Measurements from ENCODE around the gene SHISA5. TPM values are rescaled to one million over a fixed set of nuclear protein-coding genes. Genes with fewer than 3 reads are reported as not detected.
"Not testable (repeated sequence)": the region's sequence is repeated elsewhere in the genome, so short reads cannot be mapped to it uniquely, and the experiment has no call there.

SHISA5 gene
- total RNA-seq, 1 experiment from 2014 or later: 159 TPM

DNA sequence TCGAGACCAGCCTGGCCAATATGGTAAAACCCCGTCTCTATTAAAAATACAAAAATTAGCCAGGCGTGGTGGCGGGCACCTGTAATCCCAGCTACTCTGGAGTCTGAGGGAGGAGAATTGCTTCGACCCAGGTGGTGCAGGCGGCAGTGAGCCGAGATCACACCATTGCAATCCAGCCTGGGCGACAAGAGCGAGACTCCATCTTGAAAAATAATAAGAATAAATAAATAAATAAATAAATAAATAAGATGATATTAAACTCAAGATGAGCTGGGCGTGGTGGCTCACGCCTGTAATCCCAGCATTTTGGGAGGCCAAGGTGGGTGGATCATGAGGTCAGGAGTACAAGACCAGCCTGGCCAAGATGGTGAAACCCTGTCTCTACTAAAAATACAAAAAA lies 23.1 kb downstream of the SHISA5 start:
- DNase-seq; H3K9ac ChIP-seq (ENCODE audit: low read length); H3K9me3 ChIP-seq (ENCODE audit: low read length); ATAC-seq; intact Hi-C loops (cut with micrococcal nuclease); H3K27me3 ChIP-seq (ENCODE audit: low read length); H3K79me2 ChIP-seq (ENCODE audit: low read length); H3F3A ChIP-seq (ENCODE audit: low read length, unreplicated experiment); CTCF ChIA-PET; H3K9me2 ChIP-seq (replicated peaks; ENCODE audit: low read length); H3K4me3 ChIP-seq (ENCODE audit: low read length); H3K4me1 ChIP-seq (ENCODE audit: insufficient read depth, low read length); H3K27ac ChIP-seq (ENCODE audit: low read length); H3K4me2 ChIP-seq (ENCODE audit: low read length); H2AFZ ChIP-seq (ENCODE audit: low read length); H4K20me1 ChIP-seq (ENCODE audit: low read length); H3K36me3 ChIP-seq (ENCODE audit: low read depth, low read length); BruUV-seq (replicated peaks): not testable (repeated sequence)
- POLR2A ChIA-PET (ENCODE audit: unreplicated experiment): interaction anchor here (0.6 kb wide), 1 partner anchor 26 kb away, joined by 3 read pairs; no protein-coding TSS in a partner anchor

DNA sequence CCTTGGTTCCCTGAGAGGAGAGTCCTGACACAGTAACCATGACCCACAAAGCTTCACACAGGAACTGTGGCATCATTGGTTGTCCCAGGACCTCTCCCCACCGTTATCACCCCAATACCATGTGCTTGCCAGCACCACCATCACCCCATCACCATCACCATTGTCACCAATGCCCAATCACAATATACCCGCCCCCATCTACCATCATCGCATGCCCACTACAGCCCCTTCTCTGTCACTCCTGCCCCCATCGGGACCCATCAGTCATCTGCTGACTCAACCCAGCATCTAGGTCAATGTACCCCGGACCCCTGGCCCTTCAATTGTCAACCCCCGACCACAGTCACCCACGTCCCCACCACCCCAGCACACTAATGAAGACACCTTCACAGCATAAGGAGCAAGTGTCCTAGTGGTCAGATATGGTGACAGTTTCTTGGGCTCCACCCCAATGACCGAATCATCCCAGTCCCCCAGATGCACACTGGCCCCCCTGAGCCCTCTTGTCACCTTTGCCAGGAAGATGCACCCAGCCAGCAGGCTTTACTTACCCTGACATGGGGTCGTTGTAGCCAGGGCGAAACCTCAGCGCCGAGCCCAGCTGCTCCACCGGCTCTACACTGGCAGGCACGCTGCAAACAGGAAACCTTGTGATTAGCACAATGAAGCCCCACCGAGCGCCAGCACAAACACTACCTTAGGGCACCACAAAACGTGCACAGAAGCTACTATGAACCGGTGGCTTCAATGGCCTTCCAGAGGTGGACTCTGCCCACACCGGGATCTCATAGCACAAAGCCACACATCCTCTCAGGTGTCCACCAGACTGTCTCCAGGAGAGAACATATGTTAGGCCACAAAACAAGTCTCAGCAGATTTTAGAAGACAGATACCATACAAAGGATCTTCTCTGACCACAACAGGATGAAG lies 25.1 kb downstream of the SHISA5 start:
- H3K4me1 ChIP-seq (ENCODE audit: insufficient read depth, low read length): no peaks in the 10 kb centered on the region
- H3K27ac ChIP-seq (ENCODE audit: low read length): no peak overlapping the region
- DNase-seq (no peak), ATAC-seq (no peak)
- H3K9me2 ChIP-seq (replicated peaks; ENCODE audit: low read length): no peaks in the 10 kb centered on the region
- no peaks in the 10 kb centered on the region for H4K20me1 ChIP-seq (ENCODE audit: low read length)
- intact Hi-C loops (cut with micrococcal nuclease): no loop called here
- TF ChIP-seq, protein P1, sequence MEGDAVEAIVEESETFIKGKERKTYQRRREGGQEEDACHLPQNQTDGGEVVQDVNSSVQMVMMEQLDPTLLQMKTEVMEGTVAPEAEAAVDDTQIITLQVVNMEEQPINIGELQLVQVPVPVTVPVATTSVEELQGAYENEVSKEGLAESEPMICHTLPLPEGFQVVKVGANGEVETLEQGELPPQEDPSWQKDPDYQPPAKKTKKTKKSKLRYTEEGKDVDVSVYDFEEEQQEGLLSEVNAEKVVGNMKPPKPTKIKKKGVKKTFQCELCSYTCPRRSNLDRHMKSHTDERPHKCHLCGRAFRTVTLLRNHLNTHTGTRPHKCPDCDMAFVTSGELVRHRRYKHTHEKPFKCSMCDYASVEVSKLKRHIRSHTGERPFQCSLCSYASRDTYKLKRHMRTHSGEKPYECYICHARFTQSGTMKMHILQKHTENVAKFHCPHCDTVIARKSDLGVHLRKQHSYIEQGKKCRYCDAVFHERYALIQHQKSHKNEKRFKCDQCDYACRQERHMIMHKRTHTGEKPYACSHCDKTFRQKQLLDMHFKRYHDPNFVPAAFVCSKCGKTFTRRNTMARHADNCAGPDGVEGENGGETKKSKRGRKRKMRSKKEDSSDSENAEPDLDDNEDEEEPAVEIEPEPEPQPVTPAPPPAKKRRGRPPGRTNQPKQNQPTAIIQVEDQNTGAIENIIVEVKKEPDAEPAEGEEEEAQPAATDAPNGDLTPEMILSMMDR (conservative IDR thresholded peaks at IDR 0.05; ENCODE audit: low read depth, low read length): no peak
- TF ChIP-seq EZH2phosphoT487 (IDR thresholded peaks at IDR 0.05; ENCODE audit: borderline replicate concordance, low read length) (no peak), EZH2 (IDR thresholded peaks at IDR 0.05; ENCODE audit: low read length, unreplicated experiment) (no peak)
- H3K9ac ChIP-seq (ENCODE audit: low read length): no peak overlapping the region
- BruUV-seq (replicated peaks): no TSS peak
- no peaks in the 10 kb centered on the region for H3K27me3 ChIP-seq (ENCODE audit: low read length)
- no peak overlapping the region for H3K4me2 ChIP-seq (ENCODE audit: low read length)
- H3K36me3 ChIP-seq (ENCODE audit: low read depth, low read length): no peaks in the 10 kb centered on the region
- ChIA-PET POLR2A (ENCODE audit: unreplicated experiment) (no interaction called here), CTCF (no interaction called here)
- H3K4me3 ChIP-seq (ENCODE audit: low read length): no peak overlapping the region
- no peaks in the 10 kb centered on the region for H3K79me2 ChIP-seq (ENCODE audit: low read length)
- no peaks in the 10 kb centered on the region for H3F3A ChIP-seq (ENCODE audit: low read length, unreplicated experiment)
- no peaks in the 10 kb centered on the region for H3K9me3 ChIP-seq (ENCODE audit: low read length)
- no peak overlapping the region for H2AFZ ChIP-seq (ENCODE audit: low read length)

DNA sequence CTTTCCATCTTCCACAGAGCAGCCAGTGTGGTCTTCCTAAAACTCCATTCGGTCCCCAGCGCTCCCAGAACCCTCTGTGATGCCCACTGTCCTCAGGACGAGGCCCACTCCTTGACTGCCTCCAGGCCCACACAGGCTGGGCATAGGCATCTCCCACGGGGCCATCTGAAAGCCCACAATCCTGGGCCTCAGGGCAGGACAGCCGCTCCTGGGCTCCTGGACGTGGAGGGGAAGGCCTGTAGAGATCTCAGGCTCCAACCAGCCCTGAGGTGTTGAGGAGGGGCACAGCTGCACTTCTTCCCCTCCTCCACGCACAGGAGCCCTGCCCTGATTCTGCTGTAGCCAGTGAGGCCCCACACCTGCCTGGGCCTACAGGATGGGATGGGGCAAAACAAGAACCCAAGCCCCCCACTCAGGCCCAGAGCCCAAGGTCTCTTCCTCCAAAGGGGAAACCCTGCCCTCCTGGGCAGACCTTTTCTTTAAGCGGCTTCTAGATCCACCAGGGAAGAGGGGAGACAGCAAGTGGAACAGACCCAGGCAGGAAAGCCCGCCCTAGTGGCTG lies 25.9 kb downstream of the SHISA5 start:
- no peaks in the 10 kb centered on the region for H3K9me3 ChIP-seq (ENCODE audit: low read length)
- intact Hi-C loops (cut with micrococcal nuclease): no loop called here
- POLR2A ChIA-PET (ENCODE audit: unreplicated experiment): no interaction called here
- no peak overlapping the region for H3K27ac ChIP-seq (ENCODE audit: low read length)
- CTCF ChIA-PET: no interaction called here
- no peaks in the 10 kb centered on the region for H3K36me3 ChIP-seq (ENCODE audit: low read depth, low read length)
- DNase-seq (no peak), ATAC-seq (no peak)
- H3K4me2 ChIP-seq (ENCODE audit: low read length): no peak overlapping the region
- H3F3A ChIP-seq (ENCODE audit: low read length, unreplicated experiment): peaks cover 6% of the 10 kb centered on the region
- H2AFZ ChIP-seq (ENCODE audit: low read length): no peak overlapping the region
- TF ChIP-seq, protein P1 (conservative IDR thresholded peaks at IDR 0.05; ENCODE audit: low read depth, low read length): no peak
- no peak for TF ChIP-seq EZH2phosphoT487 (IDR thresholded peaks at IDR 0.05; ENCODE audit: borderline replicate concordance, low read length)
- no peaks in the 10 kb centered on the region for H4K20me1 ChIP-seq (ENCODE audit: low read length)
- no peak overlapping the region for H3K4me3 ChIP-seq (ENCODE audit: low read length)
- BruUV-seq (replicated peaks): no TSS peak
- no peaks in the 10 kb centered on the region for H3K79me2 ChIP-seq (ENCODE audit: low read length)
- no peaks in the 10 kb centered on the region for H3K9me2 ChIP-seq (replicated peaks; ENCODE audit: low read length)
- H3K27me3 ChIP-seq (ENCODE audit: low read length): no peaks in the 10 kb centered on the region
- H3K9ac ChIP-seq (ENCODE audit: low read length): no peak overlapping the region
- H3K4me1 ChIP-seq (ENCODE audit: insufficient read depth, low read length): peaks cover 7% of the 10 kb centered on the region

Data from PC-3 (cell line).